Adipocyte (in vitro differentiated cells): Measurements from ENCODE around the gene CTAG1A.
"Not testable (repeated sequence)": the region's sequence is repeated elsewhere in the genome, so short reads cannot be mapped to it uniquely, and the experiment has no call there.

ENCODE experiments used
- DNase-seq: peaks from one replicate; pipeline ENCODE4 v3.0.0-alpha.2; 2015; ENCODE audit warnings: low read depth
- H3K27me3 ChIP-seq: replicated peaks from 2 replicates; pipeline ENCODE4 v1.7.0; 2013; ENCODE audit warnings: mild to moderate bottlenecking, low read length, moderate library complexity; ENCODE audit not compliant: control insufficient read depth, insufficient read depth
- H3K36me3 ChIP-seq: 2 replicates; pipeline ENCODE4 v1.7.0; 2013; ENCODE audit warnings: low read length, mild to moderate bottlenecking, moderate library complexity; ENCODE audit not compliant: control insufficient read depth, insufficient read depth, severe bottlenecking
- H3K4me1 ChIP-seq: 2 replicates; pipeline ENCODE4 v1.7.0; 2013; ENCODE audit warnings: mild to moderate bottlenecking, low read length, moderate library complexity; ENCODE audit not compliant: control insufficient read depth, insufficient read depth
- H3K4me3 ChIP-seq: 2 replicates; pipeline ENCODE4 v1.7.0; 2013; ENCODE audit warnings: mild to moderate bottlenecking, low read length, moderate library complexity
- H3K9ac ChIP-seq: 2 replicates; pipeline ENCODE4 v1.7.0; 2013; ENCODE audit warnings: mild to moderate bottlenecking, low read length, moderate library complexity
- H3K9me3 ChIP-seq: 2 replicates; pipeline ENCODE4 v1.7.0; 2013; ENCODE audit warnings: mild to moderate bottlenecking, low read length, moderate library complexity; ENCODE audit not compliant: control insufficient read depth

Gene CTAG1A

DNA sequence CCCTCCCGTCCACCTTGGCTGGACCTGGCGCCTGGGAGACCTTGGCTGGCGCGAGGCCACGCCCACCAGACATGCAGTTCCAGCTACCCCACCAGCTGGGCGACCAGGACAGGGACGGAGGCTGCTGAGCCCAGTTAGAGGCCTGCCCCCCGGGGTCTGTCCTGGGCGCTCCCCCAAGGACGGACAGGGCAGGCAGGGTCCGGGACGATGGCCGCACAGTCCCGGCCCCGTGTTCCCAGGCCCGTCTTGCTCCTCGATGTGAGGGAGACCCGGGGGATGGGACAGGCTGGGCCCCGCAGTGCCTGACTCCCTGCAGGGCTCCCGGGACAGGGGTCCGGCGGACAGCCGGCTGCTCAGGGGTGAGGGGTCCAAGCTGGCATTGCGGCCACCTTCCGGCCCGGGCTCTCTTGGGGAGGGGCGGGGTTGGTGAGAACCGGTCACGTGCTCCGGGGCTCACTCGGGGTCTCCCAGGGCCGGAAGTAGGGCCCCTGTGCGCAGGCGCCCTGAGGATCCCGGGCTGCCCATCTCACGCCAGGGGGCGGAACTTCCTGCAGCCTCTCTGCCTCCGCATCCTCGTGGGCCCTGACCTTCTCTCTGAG is at the start of gene CTAG1A:
Gene CTAG1A (plus strand): TSS at position 549 of the 599 bp plus-strand sequence. CDS start 74 bp downstream, outside the sequence.
- H3K36me3 ChIP-seq, H3K9me3 ChIP-seq, H3K27me3 ChIP-seq, H3K4me1 ChIP-seq, H3K4me3 ChIP-seq, DNase-seq, H3K9ac ChIP-seq: not testable (repeated sequence)

DNA sequence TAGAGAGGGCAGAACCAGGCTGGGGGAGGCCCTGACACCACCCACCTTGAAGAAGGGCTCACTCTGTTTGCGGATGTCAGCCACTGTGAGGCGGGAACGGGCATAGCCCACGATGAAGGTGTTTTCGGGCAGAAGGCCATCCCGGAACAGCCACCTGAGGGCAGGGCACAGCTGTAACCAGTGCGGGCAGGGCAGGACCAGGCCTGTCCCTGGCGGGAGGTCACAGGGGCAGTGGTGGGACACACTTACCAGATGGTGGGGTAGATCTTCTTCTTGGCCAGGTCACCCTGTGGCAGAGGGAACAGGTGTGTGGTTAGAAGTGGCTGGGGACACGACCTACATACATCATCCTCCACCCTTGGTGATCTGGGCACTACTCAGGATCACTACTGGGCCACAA is 49.0 kb upstream of the CTAG1A start:
- H3K9ac ChIP-seq: no peak overlapping the region
- H3K36me3 ChIP-seq: peaks cover 57% of the 10 kb centered on the region
- no peaks in the 10 kb centered on the region for H3K27me3 ChIP-seq
- H3K9me3 ChIP-seq: no peaks in the 10 kb centered on the region
- no peak for DNase-seq
- H3K4me1 ChIP-seq: peaks cover 12% of the 10 kb centered on the region
- no peak overlapping the region for H3K4me3 ChIP-seq

DNA sequence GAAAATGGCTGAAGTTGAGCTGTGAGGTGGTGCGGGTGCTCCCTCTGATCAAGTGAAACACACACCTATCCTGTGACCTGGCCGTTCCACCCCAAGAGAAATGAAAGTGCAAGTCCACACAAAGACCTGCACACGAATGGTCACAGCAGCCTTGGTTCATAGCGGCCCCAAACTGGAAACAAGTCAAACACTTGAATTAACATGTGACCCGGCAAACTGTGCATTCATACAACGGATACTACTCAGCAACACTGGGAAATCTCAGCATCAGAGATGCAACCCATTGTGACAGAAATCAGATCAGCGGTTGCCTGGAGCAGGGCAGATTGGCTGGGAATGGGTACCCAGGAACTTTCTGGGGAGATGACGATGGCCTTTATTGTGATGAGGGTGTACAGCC is 45.9 kb upstream of the CTAG1A start:
- H3K9ac ChIP-seq: no peak overlapping the region
- peaks cover 31% of the 10 kb centered on the region for H3K36me3 ChIP-seq
- H3K27me3 ChIP-seq: no peaks in the 10 kb centered on the region
- H3K4me1 ChIP-seq: peaks cover 37% of the 10 kb centered on the region
- no peak overlapping the region for H3K4me3 ChIP-seq
- DNase-seq: no peak
- H3K9me3 ChIP-seq: no peaks in the 10 kb centered on the region

DNA sequence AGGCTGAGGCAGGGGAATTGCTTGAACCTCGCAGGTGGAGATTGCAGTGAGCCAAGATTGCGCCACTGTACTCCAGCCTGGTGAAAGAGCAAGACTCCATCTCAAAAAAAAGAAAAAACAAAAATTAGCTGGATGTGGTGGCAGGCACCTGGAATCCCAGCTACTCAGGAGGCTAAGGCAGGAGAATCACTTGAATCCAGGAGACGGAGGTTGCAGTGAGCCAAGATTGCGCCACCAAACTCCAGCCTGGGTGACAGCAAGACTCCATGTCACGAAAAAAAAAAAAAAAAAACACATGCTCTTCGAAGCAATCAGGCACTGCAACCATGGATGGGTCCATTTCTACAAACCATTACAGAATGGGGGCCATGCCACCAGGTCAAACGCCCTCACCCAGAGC is 44.6 kb upstream of the CTAG1A start:
- not testable (repeated sequence) for H3K9ac ChIP-seq, H3K4me3 ChIP-seq, H3K9me3 ChIP-seq, DNase-seq, H3K27me3 ChIP-seq
- Histone ChIP-seq H3K4me1 (peaks cover 43% of the 10 kb centered on the region), H3K36me3 (peaks cover 31% of the 10 kb centered on the region)

DNA sequence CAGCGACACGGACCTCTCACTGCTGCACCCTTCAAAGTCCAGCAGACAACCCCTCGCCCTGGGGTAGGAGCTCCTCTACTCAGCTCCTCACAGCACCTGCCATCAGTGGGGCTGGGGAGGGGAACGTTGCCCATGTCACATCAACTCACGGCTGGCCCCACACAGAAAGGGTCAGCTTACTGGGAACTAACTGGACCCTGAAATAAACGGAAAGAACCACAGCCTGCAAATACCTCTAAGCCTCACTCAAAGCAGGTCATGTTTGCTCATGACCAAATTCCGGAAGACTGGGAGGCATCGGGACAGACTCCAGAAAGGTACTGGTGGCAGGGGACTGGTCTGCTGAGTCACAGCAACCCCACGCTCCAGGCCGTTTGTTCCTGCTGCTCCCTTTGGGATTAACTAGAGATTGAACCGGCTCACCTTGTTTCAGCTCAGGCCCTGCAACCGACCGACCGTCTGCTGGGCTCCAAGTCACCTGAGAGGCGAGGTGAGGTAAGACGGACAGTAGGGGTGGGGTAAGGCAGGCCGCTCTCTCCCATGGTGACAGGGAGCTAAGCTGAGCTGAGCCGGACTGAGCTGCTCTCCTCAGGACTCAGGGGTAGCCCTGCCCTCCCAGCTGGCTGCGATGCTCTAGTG is 43.9 kb upstream of the CTAG1A start:
- Histone ChIP-seq H3K27me3 (no peaks in the 10 kb centered on the region), H3K4me1 (peaks cover 43% of the 10 kb centered on the region), H3K9ac (peak overlapping the region; percentile 53), H3K9me3 (no peaks in the 10 kb centered on the region), H3K4me3 (no peak overlapping the region), H3K36me3 (peaks cover 24% of the 10 kb centered on the region)
- DNase-seq: no peak

DNA sequence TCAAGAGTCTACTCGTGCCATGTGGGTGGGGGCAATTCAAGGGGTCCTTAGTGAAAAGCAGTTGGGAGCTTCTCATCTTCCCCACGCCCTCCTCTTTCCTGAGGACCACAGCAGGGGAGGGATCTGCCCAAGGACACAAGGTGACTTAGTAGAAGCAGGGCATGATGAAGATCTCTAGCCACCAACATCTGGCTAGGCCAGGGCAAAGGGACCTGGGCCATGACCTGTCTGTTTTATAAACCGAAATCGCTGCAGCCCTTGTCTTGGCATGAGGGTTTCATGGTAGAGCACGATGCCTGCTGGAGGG is 43.4 kb upstream of the CTAG1A start:
- H3K9ac ChIP-seq: peak overlapping the region; percentile 53
- no peaks in the 10 kb centered on the region for H3K27me3 ChIP-seq
- H3K36me3 ChIP-seq: peaks cover 20% of the 10 kb centered on the region
- H3K4me1 ChIP-seq: peaks cover 43% of the 10 kb centered on the region
- H3K4me3 ChIP-seq: no peak overlapping the region
- no peaks in the 10 kb centered on the region for H3K9me3 ChIP-seq
- no peak for DNase-seq

DNA sequence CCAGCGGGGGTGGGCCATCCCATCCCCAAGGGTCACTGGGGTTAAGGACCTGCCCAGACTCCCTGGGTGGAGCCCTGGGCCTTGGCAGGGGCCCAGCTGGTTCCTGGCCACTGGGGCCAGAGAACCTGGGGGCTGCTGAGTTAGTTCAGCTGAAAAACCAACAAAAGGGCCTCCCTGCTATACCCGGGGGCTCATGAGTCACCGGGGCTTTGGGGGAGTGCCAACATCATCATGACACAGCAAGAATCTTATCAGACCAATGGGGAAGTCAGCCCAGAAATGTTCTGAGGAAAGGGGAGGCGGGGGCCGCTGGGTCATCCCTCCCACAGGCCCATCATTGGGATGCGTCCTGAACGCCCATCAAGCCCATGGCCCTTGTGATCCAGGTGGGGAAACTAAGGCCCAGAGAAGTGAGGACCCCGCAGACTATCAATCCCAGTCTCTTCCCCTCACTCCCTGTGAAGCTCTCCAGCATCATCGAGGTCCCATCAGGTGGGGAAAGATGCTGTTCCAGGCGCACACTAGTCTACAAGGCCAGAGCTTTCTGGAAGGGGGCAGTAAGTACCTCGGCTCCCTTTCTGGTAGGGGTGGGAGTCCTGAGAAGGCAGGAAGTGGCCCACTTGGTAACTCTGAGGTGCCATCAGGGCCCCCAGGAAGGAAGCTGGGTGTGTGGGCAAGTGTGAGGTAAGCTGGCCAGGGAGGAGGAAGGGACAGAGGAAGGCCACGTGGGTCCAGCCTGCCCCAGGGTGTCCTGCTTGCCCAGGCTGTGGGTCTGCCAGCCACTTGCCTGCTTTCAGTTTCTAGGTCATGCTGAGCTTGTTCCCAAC is 42.8 kb upstream of the CTAG1A start:
- Histone ChIP-seq H3K9me3 (no peaks in the 10 kb centered on the region), H3K9ac (peak overlapping the region; percentile 85), H3K4me1 (peaks cover 43% of the 10 kb centered on the region), H3K27me3 (no peaks in the 10 kb centered on the region), H3K4me3 (peak overlapping the region; percentile 62), H3K36me3 (peaks cover 20% of the 10 kb centered on the region)
- DNase-seq: peak; percentile 89

DNA sequence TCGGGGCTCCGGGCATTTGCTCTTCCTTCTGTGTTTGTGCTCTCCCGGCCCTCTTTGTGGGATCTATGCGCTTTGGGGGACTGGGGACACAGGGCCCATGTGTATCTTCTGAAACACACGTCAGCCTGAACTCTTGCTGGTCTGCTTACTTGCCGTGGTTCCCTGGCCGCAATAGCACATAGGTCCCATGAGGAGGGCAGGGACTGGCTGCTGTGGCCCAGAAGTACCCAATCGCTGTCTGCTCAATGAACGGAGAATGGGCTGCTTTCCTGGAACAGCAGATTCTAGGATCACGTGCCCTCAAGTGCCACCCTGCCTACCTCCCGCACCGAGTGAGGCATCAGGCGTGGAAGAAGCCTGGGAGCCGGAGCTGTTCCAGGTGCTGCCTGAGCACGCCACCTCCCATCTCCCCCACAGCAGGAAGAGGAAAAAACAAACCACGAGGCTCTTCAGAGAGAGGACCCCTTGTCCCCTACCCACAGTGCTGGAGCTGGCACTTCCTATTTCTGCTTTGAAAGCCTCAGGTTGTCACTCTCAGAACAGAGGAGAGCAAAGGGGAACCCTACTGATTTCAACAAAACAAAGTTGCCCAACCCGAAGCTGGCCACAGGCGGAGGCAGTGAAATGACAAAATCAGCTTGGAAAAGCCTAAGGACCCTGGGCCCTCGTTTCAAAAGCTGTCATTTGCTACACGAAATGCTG is 42.1 kb upstream of the CTAG1A start:
- Histone ChIP-seq H3K9me3 (peaks cover under 1% of the 10 kb centered on the region), H3K4me3 (peak overlapping the region; percentile 62), H3K27me3 (no peaks in the 10 kb centered on the region), H3K4me1 (peaks cover 43% of the 10 kb centered on the region), H3K9ac (peak overlapping the region; percentile 85), H3K36me3 (peaks cover 17% of the 10 kb centered on the region)
- DNase-seq: no peak

DNA sequence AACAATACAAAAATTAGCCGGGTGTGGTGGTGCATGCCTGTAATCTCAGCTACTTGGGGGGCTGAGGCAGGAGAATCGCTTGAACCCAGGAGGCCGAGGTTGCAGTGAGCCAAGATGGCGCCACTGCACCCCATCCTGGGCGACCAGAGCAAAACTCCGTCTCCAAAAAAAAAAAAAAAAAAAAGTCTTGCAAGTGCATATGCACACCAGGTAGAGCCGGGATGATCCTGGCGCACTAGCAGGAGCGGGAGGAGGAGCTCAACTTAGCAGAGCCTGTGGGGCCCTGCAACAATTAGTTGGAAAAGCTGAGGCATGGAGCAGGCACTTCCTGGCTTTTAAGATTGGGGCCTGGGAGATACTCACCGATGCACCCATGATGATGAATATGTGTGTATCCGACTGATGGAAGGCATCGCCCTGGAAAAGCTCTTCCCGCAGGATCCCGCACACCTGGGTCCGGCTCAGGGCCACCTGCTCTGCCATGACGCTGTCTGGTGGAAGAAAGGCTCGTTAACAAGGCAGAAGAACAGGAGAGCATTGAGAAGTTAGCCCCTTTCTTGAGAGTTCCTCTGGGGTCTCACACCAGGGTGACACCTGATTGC is 39.2 kb upstream of the CTAG1A start:
- Histone ChIP-seq H3K4me1 (peaks cover 50% of the 10 kb centered on the region), H3K36me3 (peaks cover 10% of the 10 kb centered on the region), H3K9me3 (peaks cover 4% of the 10 kb centered on the region), H3K9ac (peak overlapping the region; percentile 92), H3K27me3 (no peaks in the 10 kb centered on the region), H3K4me3 (peak overlapping the region; percentile 86)
- no peak for DNase-seq

DNA sequence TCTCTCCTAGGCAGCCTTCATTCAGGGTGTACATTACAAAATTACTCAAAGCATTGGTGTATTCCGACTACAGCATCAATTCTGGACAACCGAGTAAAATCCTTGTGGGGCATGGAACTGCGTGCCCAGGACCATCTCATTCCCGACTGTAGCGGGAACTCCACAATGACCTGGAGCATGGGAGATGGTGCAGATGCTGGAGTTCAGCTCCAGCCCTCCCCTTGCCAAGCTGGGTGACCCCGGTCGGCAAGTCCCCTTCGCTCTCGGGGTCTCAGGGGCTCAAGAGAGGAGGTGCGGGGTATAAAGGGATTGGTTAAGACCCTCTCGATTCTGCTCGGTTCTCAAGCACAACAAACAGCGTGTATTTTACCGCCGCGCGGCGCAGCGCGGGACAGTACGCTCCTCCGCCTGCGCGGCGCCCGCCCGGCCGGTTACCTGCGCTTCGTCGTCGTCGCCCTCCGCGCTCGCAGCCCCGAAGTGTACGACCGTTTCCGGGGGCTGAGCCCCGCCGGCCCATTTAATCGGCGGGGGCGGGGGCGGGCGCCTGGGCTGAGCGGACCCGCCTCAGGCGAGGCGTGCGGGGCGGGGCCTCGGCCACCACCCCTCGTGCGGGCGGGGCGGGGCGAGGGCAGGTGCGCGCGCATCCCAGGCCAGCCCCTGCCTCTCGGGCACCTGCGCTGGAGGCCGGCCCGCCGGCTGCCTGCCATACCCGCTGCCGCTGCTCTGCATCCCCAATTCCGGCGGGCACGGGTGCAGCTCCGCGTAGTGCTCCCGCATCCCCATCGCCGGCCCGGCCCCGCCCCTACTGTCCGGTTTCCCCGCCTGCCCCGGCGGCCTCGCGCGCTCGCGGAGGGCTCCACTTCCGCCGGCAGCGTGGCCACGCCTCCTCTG is 38.3 kb upstream of the CTAG1A start, which contains the start of gene G6PD:
Gene G6PD (minus strand): TSS at position 493 of the 891 bp plus-strand sequence. CDS start 691 bp downstream, outside the sequence.
- H3K4me3 ChIP-seq: peak within 1 kb of the TSS; percentile 86
- H3K9ac ChIP-seq: peak within 1 kb of the TSS; percentile 92
- peaks cover 4% of the 10 kb centered on the region for H3K9me3 ChIP-seq
- H3K36me3 ChIP-seq: peaks cover 10% of the 10 kb centered on the region
- peak; percentile 80 for DNase-seq
- no peaks in the 10 kb centered on the region for H3K27me3 ChIP-seq
- H3K4me1 ChIP-seq: peaks cover 41% of the 10 kb centered on the region
